Panc1 (cell line): ENCODE results near the gene HABP4.

Experiments
- POLR2AphosphoS5 ChIP-seq: IDR thresholded peaks from 2 replicates; pipeline ENCODE4 v1.6.1; 2012; ENCODE audit warnings: mild to moderate bottlenecking, low read depth, low read length, moderate library complexity
- SIN3A ChIP-seq: IDR thresholded peaks from 2 replicates; pipeline ENCODE4 v1.6.1; 2012; ENCODE audit warnings: low read depth, mild to moderate bottlenecking, low read length, moderate library complexity, borderline replicate concordance; ENCODE audit not compliant: insufficient read depth
- TCF7L2 ChIP-seq: IDR thresholded peaks from 2 replicates; pipeline ENCODE4 v1.6.1; 2011; ENCODE audit warnings: mild to moderate bottlenecking, low read depth, low read length, inconsistent platforms
- TF ChIP-seq, protein P1 (sequence below): fragments of 450-650 bp; IDR thresholded peaks from 2 replicates; pipeline ENCODE4 v1.5.1; 2017; ENCODE audit warnings: mild to moderate bottlenecking
- TF ChIP-seq, protein P2 (sequence below), 2 experiments: IDR thresholded peaks; 2 replicates each; pipeline ENCODE4 v1.6.1; 2011 to 2012; ENCODE audit warnings: low read depth in 2 of 2, control low read depth in 1 of 2, low read length in 1 of 2, mild to moderate bottlenecking in 1 of 2, moderate library complexity in 1 of 2; ENCODE audit not compliant: insufficient read depth in 1 of 2

DNA sequence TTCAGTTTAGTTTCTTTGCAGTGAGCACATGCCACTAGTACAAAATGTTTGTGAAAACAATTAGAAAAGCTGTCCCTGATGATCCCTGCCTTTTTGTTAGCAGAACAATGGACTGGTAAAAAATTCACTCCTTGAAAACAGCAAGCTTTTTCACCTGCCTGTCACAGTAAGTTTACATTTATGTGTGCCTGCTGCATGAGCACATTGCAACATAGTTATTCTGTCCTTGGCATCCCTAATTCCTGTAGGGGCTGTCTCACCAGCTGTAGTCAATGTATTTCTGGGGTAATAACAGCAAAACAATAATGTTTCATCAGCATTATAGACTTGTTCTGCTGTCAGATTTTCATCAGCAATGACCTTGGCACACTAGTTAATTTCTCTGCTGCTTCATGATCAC lies 20.2 kb upstream of the HABP4 start:
- TF ChIP-seq, protein P1, sequence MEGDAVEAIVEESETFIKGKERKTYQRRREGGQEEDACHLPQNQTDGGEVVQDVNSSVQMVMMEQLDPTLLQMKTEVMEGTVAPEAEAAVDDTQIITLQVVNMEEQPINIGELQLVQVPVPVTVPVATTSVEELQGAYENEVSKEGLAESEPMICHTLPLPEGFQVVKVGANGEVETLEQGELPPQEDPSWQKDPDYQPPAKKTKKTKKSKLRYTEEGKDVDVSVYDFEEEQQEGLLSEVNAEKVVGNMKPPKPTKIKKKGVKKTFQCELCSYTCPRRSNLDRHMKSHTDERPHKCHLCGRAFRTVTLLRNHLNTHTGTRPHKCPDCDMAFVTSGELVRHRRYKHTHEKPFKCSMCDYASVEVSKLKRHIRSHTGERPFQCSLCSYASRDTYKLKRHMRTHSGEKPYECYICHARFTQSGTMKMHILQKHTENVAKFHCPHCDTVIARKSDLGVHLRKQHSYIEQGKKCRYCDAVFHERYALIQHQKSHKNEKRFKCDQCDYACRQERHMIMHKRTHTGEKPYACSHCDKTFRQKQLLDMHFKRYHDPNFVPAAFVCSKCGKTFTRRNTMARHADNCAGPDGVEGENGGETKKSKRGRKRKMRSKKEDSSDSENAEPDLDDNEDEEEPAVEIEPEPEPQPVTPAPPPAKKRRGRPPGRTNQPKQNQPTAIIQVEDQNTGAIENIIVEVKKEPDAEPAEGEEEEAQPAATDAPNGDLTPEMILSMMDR = no peak
- TF ChIP-seq POLR2AphosphoS5 (no peak), TCF7L2 (no peak), SIN3A (no peak)
- TF ChIP-seq, protein P2, sequence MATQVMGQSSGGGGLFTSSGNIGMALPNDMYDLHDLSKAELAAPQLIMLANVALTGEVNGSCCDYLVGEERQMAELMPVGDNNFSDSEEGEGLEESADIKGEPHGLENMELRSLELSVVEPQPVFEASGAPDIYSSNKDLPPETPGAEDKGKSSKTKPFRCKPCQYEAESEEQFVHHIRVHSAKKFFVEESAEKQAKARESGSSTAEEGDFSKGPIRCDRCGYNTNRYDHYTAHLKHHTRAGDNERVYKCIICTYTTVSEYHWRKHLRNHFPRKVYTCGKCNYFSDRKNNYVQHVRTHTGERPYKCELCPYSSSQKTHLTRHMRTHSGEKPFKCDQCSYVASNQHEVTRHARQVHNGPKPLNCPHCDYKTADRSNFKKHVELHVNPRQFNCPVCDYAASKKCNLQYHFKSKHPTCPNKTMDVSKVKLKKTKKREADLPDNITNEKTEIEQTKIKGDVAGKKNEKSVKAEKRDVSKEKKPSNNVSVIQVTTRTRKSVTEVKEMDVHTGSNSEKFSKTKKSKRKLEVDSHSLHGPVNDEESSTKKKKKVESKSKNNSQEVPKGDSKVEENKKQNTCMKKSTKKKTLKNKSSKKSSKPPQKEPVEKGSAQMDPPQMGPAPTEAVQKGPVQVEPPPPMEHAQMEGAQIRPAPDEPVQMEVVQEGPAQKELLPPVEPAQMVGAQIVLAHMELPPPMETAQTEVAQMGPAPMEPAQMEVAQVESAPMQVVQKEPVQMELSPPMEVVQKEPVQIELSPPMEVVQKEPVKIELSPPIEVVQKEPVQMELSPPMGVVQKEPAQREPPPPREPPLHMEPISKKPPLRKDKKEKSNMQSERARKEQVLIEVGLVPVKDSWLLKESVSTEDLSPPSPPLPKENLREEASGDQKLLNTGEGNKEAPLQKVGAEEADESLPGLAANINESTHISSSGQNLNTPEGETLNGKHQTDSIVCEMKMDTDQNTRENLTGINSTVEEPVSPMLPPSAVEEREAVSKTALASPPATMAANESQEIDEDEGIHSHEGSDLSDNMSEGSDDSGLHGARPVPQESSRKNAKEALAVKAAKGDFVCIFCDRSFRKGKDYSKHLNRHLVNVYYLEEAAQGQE (IDR thresholded peaks at IDR 0.05; ENCODE audit: insufficient read depth in 1 of 2, low read depth in 2 of 2, low read length in 1 of 2) = no peak
